ENCODE data around the gene ATG9B. TPM values are rescaled to one million over a fixed set of nuclear protein-coding genes. Genes with fewer than 3 reads are reported as not detected.

The ATG9B gene
- total and polyA plus RNA-seq, 9 of the 15 experiments (the other 6 are each of a cell fraction or from before 2014, with no cell fraction given) = 0.29 to 8.0 (median 2.1) TPM

- 0 out of 2 replicates have a peak, but pooled peaks have one; percentile 66 for TF ChIP-seq ZNF584 (CRISPR knock-in tag; IDR thresholded peaks at IDR 0.05; ENCODE audit: low read depth)
- TF ChIP-seq, protein P1, sequence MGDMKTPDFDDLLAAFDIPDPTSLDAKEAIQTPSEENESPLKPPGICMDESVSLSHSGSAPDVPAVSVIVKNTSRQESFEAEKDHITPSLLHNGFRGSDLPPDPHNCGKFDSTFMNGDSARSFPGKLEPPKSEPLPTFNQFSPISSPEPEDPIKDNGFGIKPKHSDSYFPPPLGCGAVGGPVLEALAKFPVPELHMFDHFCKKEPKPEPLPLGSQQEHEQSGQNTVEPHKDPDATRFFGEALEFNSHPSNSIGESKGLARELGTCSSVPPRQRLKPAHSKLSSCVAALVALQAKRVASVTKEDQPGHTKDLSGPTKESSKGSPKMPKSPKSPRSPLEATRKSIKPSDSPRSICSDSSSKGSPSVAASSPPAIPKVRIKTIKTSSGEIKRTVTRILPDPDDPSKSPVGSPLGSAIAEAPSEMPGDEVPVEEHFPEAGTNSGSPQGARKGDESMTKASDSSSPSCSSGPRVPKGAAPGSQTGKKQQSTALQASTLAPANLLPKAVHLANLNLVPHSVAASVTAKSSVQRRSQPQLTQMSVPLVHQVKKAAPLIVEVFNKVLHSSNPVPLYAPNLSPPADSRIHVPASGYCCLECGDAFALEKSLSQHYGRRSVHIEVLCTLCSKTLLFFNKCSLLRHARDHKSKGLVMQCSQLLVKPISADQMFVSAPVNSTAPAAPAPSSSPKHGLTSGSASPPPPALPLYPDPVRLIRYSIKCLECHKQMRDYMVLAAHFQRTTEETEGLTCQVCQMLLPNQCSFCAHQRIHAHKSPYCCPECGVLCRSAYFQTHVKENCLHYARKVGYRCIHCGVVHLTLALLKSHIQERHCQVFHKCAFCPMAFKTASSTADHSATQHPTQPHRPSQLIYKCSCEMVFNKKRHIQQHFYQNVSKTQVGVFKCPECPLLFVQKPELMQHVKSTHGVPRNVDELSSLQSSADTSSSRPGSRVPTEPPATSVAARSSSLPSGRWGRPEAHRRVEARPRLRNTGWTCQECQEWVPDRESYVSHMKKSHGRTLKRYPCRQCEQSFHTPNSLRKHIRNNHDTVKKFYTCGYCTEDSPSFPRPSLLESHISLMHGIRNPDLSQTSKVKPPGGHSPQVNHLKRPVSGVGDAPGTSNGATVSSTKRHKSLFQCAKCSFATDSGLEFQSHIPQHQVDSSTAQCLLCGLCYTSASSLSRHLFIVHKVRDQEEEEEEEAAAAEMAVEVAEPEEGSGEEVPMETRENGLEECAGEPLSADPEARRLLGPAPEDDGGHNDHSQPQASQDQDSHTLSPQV (IDR thresholded peaks at IDR 0.05) = peak; percentile 38; the same call in 1 of the 2 replicates
- TF ChIP-seq ZNF431 (CRISPR knock-in tag; IDR thresholded peaks at IDR 0.05) = no peak
- no peak for TF ChIP-seq RAD51 (IDR thresholded peaks at IDR 0.05; ENCODE audit: borderline replicate concordance, low read depth)
Observed at GRCh38 chr7:151011097-151011409, 13.2 kb downstream of the ATG9B start (continued).

DNA sequence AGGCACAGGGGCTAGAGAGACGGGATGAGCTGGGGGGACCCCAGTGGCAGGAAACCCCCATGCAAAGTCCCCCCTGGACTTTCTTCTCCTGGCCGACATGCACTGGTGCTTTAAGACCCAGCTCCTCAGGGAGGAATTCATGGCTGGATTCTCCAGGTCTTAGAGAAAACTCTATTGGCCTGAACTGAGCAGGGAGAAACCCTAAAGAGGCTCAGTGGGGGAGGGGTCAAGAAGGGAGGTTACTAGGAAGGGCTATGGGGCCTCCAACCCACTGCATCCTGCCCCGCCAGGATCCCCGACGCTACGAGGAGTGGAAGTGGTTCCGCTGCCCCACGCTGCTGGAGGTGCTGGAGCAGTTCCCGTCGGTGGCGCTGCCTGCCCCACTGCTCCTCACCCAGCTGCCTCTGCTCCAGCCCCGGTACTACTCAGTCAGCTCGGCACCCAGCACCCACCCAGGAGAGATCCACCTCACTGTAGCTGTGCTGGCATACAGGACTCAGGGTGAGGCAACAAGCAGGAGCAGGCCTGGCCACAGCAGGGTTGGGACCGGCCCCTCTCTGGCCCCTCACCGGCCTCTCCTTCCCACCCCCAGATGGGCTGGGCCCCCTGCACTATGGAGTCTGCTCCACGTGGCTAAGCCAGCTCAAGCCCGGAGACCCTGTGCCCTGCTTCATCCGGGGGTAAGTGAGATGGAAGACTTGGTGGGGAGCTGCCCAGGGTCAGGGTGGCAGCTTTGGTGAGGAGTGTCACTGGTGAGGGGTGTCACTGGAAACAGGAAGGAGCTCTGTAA, 13.8 kb downstream of the ATG9B start:
- TSS peak; percentile 50 for BruUV-seq (replicated peaks)
- Histone ChIP-seq H3K27me3 (ENCODE audit: control insufficient read depth in 2 of 2, insufficient read depth in 2 of 2, low read length in 2 of 2) (no peaks in the 10 kb centered on the region; a peak in 1 of 5 replicates), H2AFZ (ENCODE audit: low read depth, low read length) (peak overlapping the region; percentile 92), H3K4me2 (ENCODE audit: insufficient read depth, low read length) (peak overlapping the region; percentile 100), H3K4me3 (peak overlapping the region; percentile 57), H3K79me2 (ENCODE audit: control insufficient read depth, insufficient read depth, low read length) (peaks cover 45% of the 10 kb centered on the region), H3K27ac (ENCODE audit: extremely low read depth, low read depth, low read length) (peak overlapping the region; percentile 85), H3K36me3 (ENCODE audit: control insufficient read depth, insufficient read depth, low read length) (peaks cover 36% of the 10 kb centered on the region; the same call in 2 of the 3 replicates), H4K20me1 (replicated peaks; ENCODE audit: control insufficient read depth, insufficient read depth, low read length) (no peaks in the 10 kb centered on the region), H3K9ac (ENCODE audit: insufficient read depth in 1 of 2, low read depth in 2 of 2, low read length in 2 of 2) (peak overlapping the region; percentile 77 to 94), H3K4me1 (replicated peaks in 1 of 2; ENCODE audit: control insufficient read depth in 2 of 2, insufficient read depth in 2 of 2, low read length in 2 of 2) (peaks cover 42 to 78% of the 10 kb centered on the region in 2 experiments), H3K9me3 (replicated peaks; ENCODE audit: control insufficient read depth, insufficient read depth, low read depth, low read length) (no peaks in the 10 kb centered on the region), H3K9me1 (ENCODE audit: control insufficient read depth, insufficient read depth, low read length) (no peaks in the 10 kb centered on the region)
- WGBS (ENCODE audit: insufficient coverage, low coverage, missing lambda C conversion rate) = 1% methylated on average over 18 of the region's 18 CpGs
- intact Hi-C loops (cut with micrococcal nuclease) (loop anchor here (10.0 kb wide), 1 partner anchor 164 kb away; no protein-coding TSS in a partner anchor), in situ Hi-C loops (cut with MboI) (no loop called here)
- FAIRE-seq = peak; percentile 69
- ATAC-seq = peak; percentile 59
- peak; percentile 69 to 93 (median 74) for DNase-seq (ENCODE audit: extremely low read depth in 1 of 4, low spot score in 3 of 4)
- POLR2A ChIA-PET = interaction anchor here (0.6 to 8.4 kb wide), 15 partner anchors 12 to 690 kb away, joined by 3 to 146 read pairs (median 3); partner anchors contain the start of genes ABCB8, ATG9B and FASTK
- CTCF ChIA-PET (ENCODE audit: low intra/inter-chr PET ratio) = interaction anchor here (1.0 to 3.5 kb wide), 2 partner anchors 48 to 100 kb away, joined by 3 to 15 read pairs; no protein-coding TSS in a partner anchor
- TF ChIP-seq CBX3 (IDR thresholded peaks at IDR 0.05; ENCODE audit: borderline replicate concordance in 1 of 2, low read length in 2 of 2) (peak in 1 of 2 experiments; percentile 52; a peak in 1 of 3 replicates), KAT7 (CRISPR knock-in tag; IDR thresholded peaks at IDR 0.05; ENCODE audit: borderline replicate concordance) (peak; percentile 82; the same call in 1 of the 2 replicates), RNF2 (IDR thresholded peaks at IDR 0.05) (peak; percentile 81), MNT (conservative IDR thresholded peaks at IDR 0.05) (peak; percentile 89 to 93), PHF8 (IDR thresholded peaks at IDR 0.05; ENCODE audit: borderline replicate concordance, low read length) (peak; percentile 46; the same call in 1 of the 2 replicates), SETDB1 (IDR thresholded peaks at IDR 0.05; ENCODE audit: low read length) (no peak), POLR2A (conservative IDR thresholded peaks at IDR 0.05) (peak; percentile 73)
- TF ChIP-seq, protein P2, sequence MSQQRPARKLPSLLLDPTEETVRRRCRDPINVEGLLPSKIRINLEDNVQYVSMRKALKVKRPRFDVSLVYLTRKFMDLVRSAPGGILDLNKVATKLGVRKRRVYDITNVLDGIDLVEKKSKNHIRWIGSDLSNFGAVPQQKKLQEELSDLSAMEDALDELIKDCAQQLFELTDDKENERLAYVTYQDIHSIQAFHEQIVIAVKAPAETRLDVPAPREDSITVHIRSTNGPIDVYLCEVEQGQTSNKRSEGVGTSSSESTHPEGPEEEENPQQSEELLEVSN (IDR thresholded peaks at IDR 0.05; ENCODE audit: borderline replicate concordance in 1 of 2, extremely low read depth in 1 of 2, insufficient read depth in 1 of 2, insufficient read length in 1 of 2, low read depth in 1 of 2, low read length in 1 of 2, poor library complexity in 1 of 2, severe bottlenecking in 1 of 2) = peak; percentile 52 to 69
